Activated naive CD8-positive, alpha-beta T cell treated with anti-CD3 and anti-CD28 coated beads, Interleukin-2, amount 50 U/mL, for 16 hours (primary cell): ENCODE data around the gene TCN2.
A peak's percentile ranks its signal among the peaks of the same experiment; 100 is the strongest.
"Not testable (repeated sequence)": the region's sequence is repeated elsewhere in the genome, so short reads cannot be mapped to it uniquely, and the experiment has no call there.

Experiments used
- DNase-seq: peaks from one replicate; pipeline ENCODE4 v3.0.0-alpha.2; 2020; ENCODE audit warnings: low read depth, low spot score

Gene TCN2

DNA sequence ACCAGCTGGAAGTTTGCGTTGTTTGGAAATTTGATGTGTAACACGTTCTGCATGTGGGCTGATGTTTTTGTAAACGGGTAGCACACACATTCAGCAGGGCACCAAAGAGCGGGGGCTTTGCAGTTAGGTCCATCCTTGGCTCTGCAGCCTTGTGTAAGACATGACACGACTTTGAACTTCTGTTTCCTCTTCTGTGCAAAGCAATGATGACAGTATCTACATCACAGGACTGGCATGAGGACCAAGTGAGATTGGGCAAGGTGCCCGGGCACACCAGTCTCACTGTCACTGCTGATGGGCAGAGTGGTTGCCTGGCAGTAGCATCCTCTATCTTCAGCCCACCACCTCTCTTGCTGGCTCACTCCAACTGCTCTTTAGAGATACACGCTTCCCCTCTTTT lies 3.3 kb downstream of the TCN2 start:
- DNase-seq = no peak

- no peak for DNase-seq
Measured at GRCh38 chr22:30611197-30611596, 4.2 kb downstream of the TCN2 start.

GRCh38 chr22:30612789-30613188 lies 5.8 kb downstream of the TCN2 start:
- DNase-seq = no peak

DNA sequence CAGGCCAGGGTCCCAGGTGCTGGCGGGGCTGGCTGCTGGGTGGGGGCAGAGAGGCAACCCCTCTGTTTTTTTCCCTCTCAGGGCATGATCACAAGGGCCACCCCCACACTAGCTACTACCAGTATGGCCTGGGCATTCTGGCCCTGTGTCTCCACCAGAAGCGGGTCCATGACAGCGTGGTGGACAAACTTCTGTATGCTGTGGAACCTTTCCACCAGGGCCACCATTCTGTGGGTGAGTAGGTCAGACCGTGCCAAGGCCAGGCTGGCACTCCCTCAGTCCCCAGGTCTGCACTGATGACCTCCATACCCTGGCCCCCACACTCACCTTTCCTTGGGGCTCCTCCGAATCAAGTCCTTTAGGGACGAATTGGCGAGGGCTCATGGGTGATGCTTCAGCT lies 7.3 kb downstream of the TCN2 start:
- no peak for DNase-seq

- DNase-seq = no peak
Measured at GRCh38 chr22:30614879-30615278, 7.9 kb downstream of the TCN2 start.

DNA sequence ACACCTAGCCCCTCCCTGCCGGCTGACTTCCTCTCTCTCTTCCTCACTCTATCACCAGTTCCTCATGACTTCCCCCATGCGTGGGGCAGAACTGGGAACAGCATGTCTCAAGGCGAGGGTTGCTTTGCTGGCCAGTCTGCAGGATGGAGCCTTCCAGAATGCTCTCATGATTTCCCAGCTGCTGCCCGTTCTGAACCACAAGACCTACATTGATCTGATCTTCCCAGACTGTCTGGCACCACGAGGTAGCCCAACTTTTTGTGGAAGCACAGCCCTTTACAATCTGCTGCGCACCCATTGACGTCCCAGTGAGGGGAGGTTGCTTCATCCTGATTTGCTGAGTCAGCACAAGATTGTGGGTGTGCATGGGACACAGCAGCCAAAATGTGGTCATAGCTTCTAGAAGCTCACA lies 8.6 kb downstream of the TCN2 start:
- DNase-seq = no peak

GRCh38 chr22:30617819-30618218 lies 10.8 kb downstream of the TCN2 start:
- DNase-seq = no peak

DNA sequence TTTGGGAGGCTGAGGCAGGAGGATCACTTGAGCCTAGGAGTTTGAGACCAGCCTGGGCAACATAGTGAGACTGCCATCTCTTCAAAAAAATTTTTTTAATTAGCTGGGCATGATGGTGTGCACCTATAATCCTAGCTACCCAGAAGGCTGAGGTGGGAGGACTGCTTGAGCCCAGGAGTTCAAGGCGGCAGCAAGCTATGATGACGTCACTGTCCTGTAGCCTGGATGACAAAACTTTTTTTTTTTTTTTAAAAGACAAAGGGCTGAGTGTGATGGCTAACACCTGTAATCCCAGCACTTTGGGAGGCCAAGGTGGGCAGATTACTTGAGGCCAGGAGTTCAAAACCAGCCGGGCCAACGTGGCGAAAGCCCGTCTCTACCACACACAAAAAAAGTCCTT lies 12.9 kb downstream of the TCN2 start:
- not testable (repeated sequence) for DNase-seq

GRCh38 chr22:30626413-30626812 lies 19.4 kb downstream of the TCN2 start:
- DNase-seq = no peak

DNA sequence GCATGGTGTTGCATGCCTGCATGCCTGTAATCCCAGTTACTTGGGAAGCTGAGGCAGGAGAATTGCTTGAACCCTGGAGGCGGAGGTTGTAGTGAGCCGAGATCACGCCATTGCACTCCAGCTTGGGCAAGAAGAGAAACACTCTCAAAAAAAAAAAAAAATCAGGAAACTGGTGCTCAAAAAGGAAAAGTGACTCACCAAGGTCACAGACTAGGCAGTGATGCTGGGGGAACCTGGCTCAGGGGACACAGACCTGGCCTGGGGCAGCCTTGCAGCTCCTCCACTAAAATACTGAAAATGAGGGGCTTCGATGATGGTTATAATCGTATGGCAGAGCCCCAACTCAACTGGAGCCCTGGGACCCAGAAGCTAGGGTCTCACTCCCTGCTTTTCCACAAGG lies 20.5 kb downstream of the TCN2 start:
- DNase-seq = no peak

DNA sequence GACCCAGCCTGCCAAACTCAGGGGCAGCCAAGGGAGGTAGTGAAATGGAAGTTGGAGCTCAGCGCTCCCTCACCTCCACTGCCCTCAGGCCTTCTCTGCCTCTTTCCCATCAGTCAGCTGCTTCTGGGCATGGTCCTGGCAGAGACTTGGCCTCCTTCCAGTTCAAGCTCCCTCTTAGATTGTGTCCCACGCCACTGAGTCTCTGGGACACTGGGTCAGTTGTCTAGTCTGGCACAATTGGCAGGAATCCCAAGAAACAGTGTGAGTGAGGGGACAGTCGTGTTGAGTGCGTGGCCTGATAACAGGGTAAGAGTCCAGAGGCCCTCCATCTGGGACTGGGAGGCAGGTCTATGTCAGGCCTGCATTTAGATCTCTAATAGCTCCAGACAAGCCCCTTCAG lies 21.5 kb downstream of the TCN2 start:
- DNase-seq = no peak

- not testable (repeated sequence) for DNase-seq
Measured at GRCh38 chr22:30631469-30631868, 24.5 kb downstream of the TCN2 start.

GRCh38 chr22:30634471-30635233 lies 27.7 kb downstream of the TCN2 start:
- DNase-seq = peak; percentile 81

GRCh38 chr22:30635273-30636225 lies 28.6 kb downstream of the TCN2 start, which contains the start of gene SLC35E4:
Gene SLC35E4, plus strand, starts transcription at chr22:30635781. Its CDS starts 670 bp downstream, at chr22:30636451.
- peak; percentile 87 for DNase-seq

GRCh38 chr22:30636226-30637077 lies 29.5 kb downstream of the TCN2 start:
- no peak for DNase-seq

DNA sequence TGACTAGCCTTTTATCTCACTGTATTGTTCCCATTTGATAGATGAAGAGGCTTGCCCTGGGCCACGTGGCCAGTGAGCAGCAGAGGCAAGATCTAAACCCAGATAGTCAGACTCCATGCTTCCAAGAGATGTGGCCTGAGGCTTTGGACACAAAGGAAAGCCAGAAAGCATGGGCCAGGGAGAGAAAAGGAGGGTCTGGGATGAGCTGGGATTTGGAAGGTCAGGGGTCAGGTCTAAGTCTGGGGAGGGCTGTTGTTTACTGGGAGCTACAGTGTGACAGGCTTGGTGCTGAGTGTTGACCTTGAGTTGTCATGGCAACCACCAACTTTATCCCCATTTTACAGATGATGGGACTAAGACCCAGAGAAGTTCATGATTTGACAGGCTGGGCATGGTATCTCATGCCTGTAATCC lies 30.7 kb downstream of the TCN2 start:
- no peak for DNase-seq

- DNase-seq = no peak
Measured at GRCh38 chr22:30640361-30640760, 33.4 kb downstream of the TCN2 start.

DNA sequence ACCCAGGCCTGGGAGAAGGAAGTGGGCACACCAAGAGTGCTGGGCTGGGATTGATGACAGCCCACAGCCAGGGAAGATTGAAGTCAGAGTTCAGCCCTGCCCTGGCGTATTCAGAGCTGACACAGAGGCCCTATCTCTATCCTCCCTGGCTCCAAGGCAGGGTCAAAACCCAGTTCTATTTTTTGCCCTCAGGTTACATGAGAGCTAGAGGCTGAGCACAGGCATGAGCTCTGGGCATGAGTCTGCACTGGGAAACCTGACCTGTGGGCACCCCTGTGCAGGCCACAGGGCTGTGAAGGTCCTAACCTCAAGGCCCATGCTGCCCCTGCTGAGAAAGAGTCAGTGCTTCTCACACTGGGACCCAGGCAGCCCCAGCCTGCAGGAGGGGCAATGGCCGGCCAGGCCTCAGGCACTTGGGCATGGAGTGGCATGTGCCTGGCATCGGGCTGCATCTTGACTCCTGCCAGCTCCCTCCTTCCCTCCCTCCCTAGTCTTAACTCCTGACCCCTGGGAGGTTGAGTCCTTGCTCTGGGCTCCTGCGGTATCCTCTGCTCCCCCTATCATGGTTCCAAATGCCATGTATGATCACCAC lies 34.0 kb downstream of the TCN2 start:
- DNase-seq = no peak

DNA sequence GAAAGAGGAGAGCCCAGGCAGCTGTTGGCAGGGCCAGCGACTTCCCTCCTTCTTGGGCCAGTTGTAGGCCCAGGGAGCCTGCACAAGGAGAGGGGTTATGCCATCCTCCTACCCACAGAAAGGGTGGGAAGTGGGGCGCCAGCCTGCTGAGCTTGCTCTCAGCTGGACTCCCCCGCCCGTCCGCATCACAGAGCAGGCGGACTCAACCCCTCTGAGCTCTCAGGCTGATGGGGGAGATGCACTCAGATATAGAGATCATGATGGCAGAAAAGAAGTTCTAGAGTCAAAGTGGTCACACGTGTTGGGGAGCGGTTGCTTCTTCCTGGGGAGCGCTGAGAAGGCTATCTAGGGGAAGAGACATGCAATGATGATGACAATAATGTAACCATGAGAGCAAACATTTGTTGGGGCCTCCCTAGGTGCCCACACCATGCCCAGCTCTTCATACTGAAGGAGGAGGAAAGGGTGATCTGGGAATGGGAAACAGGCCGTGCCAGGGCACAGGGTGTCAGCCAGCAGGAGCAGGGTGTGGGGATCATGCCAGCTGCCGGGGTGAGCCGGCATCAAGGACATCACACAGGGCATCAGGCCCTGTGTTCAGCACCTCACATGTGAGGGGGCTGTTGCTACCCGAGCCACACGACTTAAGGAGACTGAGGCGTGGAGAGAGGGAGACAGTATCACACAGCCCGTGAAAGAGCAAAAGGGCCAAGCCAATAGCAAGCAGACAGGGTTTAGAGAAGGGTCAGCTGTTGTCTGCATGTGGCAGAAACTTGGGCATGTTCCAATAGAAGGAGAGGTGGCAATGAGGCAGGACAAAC lies 36.3 kb downstream of the TCN2 start:
- DNase-seq = no peak

- no peak for DNase-seq
Measured at GRCh38 chr22:30646518-30647160, 39.7 kb downstream of the TCN2 start.
